Measurements from ENCODE around the gene PLCH1. TPM values are rescaled to one million over a fixed set of nuclear protein-coding genes. Genes with fewer than 3 reads are reported as not detected.

The PLCH1 gene
- total and polyA plus RNA-seq, 2 donors (not counting 1 experiment from before 2014, with no cell fraction given), result 0.27 TPM; not detected in 1

DNA sequence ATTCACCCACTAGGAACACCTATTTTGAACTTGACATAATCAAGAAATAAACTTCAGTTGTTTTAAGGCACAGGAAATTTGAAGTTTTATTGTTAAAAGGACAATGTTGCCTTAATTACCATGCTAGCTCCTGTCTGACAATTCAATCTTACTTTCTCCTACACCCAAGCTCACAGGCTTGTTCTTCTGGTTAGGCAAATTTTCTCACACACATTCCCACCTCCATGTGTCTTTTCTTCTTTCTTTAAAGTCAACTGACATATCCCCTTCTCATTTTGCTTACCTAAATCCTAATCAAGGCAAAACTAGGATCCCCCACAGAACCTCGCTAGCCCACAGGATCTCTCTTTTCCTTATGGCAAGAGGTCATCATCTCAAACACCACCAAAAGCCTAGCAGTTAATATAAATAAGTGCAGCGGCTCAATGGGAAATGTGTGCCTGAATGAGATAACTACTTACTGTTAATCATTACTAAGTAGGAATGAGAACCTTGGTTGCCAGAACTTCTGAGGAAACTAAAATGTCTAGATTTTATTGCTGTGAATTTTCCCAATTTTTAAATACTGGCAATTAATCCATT lies 189.3 kb downstream of the PLCH1 start:
- Mint-ChIP-seq H3K9me3 (ENCODE audit: insufficient read depth) (no peaks in the 10 kb centered on the region), H3K27ac (no peak overlapping the region), H3K4me3 (no peak overlapping the region), H3K4me1 (peaks cover 12% of the 10 kb centered on the region), H3K27me3 (no peaks in the 10 kb centered on the region)
- DNase-seq (no peak), ATAC-seq (ENCODE audit: low read depth) (no peak)
- no peaks in the 10 kb centered on the region for H4K20me1 ChIP-seq (ENCODE audit: control insufficient read depth, insufficient read depth, low read length, poor library complexity, severe bottlenecking)
- TF ChIP-seq, protein P1, sequence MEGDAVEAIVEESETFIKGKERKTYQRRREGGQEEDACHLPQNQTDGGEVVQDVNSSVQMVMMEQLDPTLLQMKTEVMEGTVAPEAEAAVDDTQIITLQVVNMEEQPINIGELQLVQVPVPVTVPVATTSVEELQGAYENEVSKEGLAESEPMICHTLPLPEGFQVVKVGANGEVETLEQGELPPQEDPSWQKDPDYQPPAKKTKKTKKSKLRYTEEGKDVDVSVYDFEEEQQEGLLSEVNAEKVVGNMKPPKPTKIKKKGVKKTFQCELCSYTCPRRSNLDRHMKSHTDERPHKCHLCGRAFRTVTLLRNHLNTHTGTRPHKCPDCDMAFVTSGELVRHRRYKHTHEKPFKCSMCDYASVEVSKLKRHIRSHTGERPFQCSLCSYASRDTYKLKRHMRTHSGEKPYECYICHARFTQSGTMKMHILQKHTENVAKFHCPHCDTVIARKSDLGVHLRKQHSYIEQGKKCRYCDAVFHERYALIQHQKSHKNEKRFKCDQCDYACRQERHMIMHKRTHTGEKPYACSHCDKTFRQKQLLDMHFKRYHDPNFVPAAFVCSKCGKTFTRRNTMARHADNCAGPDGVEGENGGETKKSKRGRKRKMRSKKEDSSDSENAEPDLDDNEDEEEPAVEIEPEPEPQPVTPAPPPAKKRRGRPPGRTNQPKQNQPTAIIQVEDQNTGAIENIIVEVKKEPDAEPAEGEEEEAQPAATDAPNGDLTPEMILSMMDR (IDR thresholded peaks at IDR 0.05), result no peak
- TF ChIP-seq EZH2 (IDR thresholded peaks at IDR 0.05; ENCODE audit: borderline replicate concordance, insufficient read depth, low read depth, low read length, poor library complexity, severe bottlenecking), result no peak
- intact Hi-C loops (cut with micrococcal nuclease), result no loop called here
- H2AFZ ChIP-seq (ENCODE audit: insufficient read depth, low read depth, low read length, poor library complexity, severe bottlenecking), result no peak overlapping the region
- H3K27ac ChIP-seq (ENCODE audit: low read length in 2 of 2), result no peak overlapping the region
- no peaks in the 10 kb centered on the region for H3K79me2 ChIP-seq (ENCODE audit: control insufficient read depth, insufficient read depth, low read length)
- H3K4me3 ChIP-seq (ENCODE audit: control extremely low read depth in 1 of 5, extremely low read depth in 1 of 5, insufficient read depth in 1 of 5, low read depth in 2 of 5, low read length in 4 of 5), result no peak overlapping the region
- no peaks in the 10 kb centered on the region for H3K9me3 ChIP-seq (ENCODE audit: control extremely low read depth in 1 of 3, control insufficient read depth in 2 of 3, insufficient read depth in 1 of 3, low read length in 2 of 3)
- peaks cover 0 to 3% of the 10 kb centered on the region in 2 donors for H3K4me1 ChIP-seq (ENCODE audit: control insufficient read depth in 2 of 2, insufficient read depth in 2 of 2, low read length in 2 of 2)
- CTCF ChIA-PET, result no interaction called here
- POLR2A ChIA-PET, result no interaction called here
- no CpG with 5 or more reads among the region's 2 CpGs for WGBS (ENCODE audit: insufficient coverage)
- no peak overlapping the region for H3K4me2 ChIP-seq (replicated peaks; ENCODE audit: low read depth, low read length, poor library complexity, severe bottlenecking)
- H3K36me3 ChIP-seq (replicated peaks in 1 of 2; ENCODE audit: control extremely low read depth in 1 of 2, control insufficient read depth in 1 of 2, extremely low read depth in 1 of 2, insufficient read depth in 2 of 2, low read length in 1 of 2), result no peaks in the 10 kb centered on the region
- no peak overlapping the region for H3K9ac ChIP-seq (ENCODE audit: low read length)
- no peaks in the 10 kb centered on the region for H3K27me3 ChIP-seq (replicated peaks in 1 of 4; ENCODE audit: control extremely low read depth in 1 of 4, control insufficient read depth in 3 of 4, insufficient read depth in 4 of 4, low read length in 3 of 4)

DNA sequence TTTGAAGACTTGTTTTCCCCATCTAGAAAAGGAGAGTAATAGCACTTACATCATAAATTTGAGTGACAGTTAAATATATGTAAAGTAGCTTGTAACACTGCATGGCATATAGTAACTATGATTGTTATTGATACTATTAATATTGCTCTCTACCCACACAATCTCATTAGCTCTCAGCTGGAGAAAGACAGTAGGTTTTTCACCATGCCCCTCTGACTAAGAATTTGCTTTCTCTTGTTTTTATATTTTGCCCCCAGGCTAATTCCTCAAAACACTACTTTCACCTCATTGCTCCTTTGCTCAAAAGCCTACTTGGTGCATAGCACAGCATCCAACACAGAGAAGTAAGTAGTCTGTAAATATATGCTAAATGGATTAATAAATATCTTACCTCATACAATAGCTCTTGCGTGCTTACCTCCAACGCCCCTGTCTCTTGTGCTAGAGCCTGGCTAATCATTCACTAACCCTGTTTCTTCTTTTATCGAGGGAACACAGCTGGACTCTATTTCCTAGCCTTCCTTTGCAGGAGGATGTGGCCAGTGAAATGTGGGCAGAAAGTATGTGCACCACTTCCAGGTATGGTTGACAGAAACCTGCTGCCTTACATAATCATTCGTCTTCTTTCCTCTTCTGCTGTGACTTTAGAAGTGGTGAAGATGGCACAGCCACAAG lies 190.0 kb downstream of the PLCH1 start:
- ChIA-PET POLR2A (no interaction called here), CTCF (no interaction called here)
- Histone ChIP-seq H3K27me3 (replicated peaks in 1 of 4; ENCODE audit: control extremely low read depth in 1 of 4, control insufficient read depth in 3 of 4, insufficient read depth in 4 of 4, low read length in 3 of 4) (no peaks in the 10 kb centered on the region), H4K20me1 (ENCODE audit: control insufficient read depth, insufficient read depth, low read length, poor library complexity, severe bottlenecking) (no peaks in the 10 kb centered on the region), H3K27ac (ENCODE audit: low read length in 2 of 2) (no peak overlapping the region), H3K36me3 (replicated peaks in 1 of 2; ENCODE audit: control extremely low read depth in 1 of 2, control insufficient read depth in 1 of 2, extremely low read depth in 1 of 2, insufficient read depth in 2 of 2, low read length in 1 of 2) (no peaks in the 10 kb centered on the region), H3K4me3 (ENCODE audit: control extremely low read depth in 1 of 5, extremely low read depth in 1 of 5, insufficient read depth in 1 of 5, low read depth in 2 of 5, low read length in 4 of 5) (no peak overlapping the region), H3K79me2 (ENCODE audit: control insufficient read depth, insufficient read depth, low read length) (no peaks in the 10 kb centered on the region), H3K4me1 (ENCODE audit: control insufficient read depth in 2 of 2, insufficient read depth in 2 of 2, low read length in 2 of 2) (peaks cover 0 to 3% of the 10 kb centered on the region in 2 donors), H3K9me3 (ENCODE audit: control extremely low read depth in 1 of 3, control insufficient read depth in 2 of 3, insufficient read depth in 1 of 3, low read length in 2 of 3) (no peaks in the 10 kb centered on the region), H3K9ac (ENCODE audit: low read length) (no peak overlapping the region), H3K4me2 (replicated peaks; ENCODE audit: low read depth, low read length, poor library complexity, severe bottlenecking) (no peak overlapping the region), H2AFZ (ENCODE audit: insufficient read depth, low read depth, low read length, poor library complexity, severe bottlenecking) (no peak overlapping the region)
- ATAC-seq (ENCODE audit: low read depth) (no peak), DNase-seq (no peak)
- no peak overlapping the region for H3K27ac Mint-ChIP-seq
- TF ChIP-seq, protein P1 (IDR thresholded peaks at IDR 0.05), result no peak
- TF ChIP-seq EZH2 (IDR thresholded peaks at IDR 0.05; ENCODE audit: borderline replicate concordance, insufficient read depth, low read depth, low read length, poor library complexity, severe bottlenecking), result no peak
- H3K9me3 Mint-ChIP-seq (ENCODE audit: insufficient read depth), result no peaks in the 10 kb centered on the region
- intact Hi-C loops (cut with micrococcal nuclease), result no loop called here
- WGBS (ENCODE audit: insufficient coverage), result no CpG with 5 or more reads among the region's 4 CpGs
- H3K4me3 Mint-ChIP-seq, result no peak overlapping the region
- peaks cover 12% of the 10 kb centered on the region for H3K4me1 Mint-ChIP-seq
- no peaks in the 10 kb centered on the region for H3K27me3 Mint-ChIP-seq

Measured in B cell (primary cell).